22Rv1 (cell line): Measurements from ENCODE around the gene HEMK1.

Experiments
- H3K27ac ChIP-seq: fragments of 450-650 bp; 2 replicates; pipeline ENCODE4 v1.5.1; 2017
- ZFX ChIP-seq: fragments of 450-650 bp; IDR thresholded peaks from 2 replicates; pipeline ENCODE4 v1.6.1; 2017; ENCODE audit warnings: antibody characterized with exemption, borderline replicate concordance
- TF ChIP-seq, protein P1 (sequence below): fragments of 450-650 bp; IDR thresholded peaks from 2 replicates; pipeline ENCODE4 v1.5.1; 2017; ENCODE audit warnings: mild to moderate bottlenecking

Gene HEMK1

DNA sequence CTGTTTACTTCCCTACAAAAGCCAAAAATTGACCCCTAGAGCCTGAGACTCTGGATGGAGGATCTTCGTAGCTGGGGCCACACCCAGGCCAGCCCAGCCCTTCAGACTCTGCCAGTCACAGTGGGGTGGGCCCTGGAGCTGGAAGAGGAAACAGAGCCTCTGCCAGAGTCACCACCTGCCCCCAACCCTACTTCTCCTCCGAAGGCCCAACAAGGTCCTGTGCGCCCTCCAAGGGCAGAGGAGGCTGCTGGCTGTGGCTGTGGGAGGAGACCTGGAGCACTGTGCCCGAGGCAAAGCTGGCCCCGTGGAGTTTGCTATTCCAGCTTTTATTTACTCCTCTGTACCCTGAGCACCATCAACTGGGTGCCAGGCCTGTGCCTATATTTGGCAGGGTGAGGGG, 23.2 kb downstream of the HEMK1 start:
- peak overlapping the region; percentile 7; the same call in 1 of the 2 replicates for H3K27ac ChIP-seq
- TF ChIP-seq, protein P1, sequence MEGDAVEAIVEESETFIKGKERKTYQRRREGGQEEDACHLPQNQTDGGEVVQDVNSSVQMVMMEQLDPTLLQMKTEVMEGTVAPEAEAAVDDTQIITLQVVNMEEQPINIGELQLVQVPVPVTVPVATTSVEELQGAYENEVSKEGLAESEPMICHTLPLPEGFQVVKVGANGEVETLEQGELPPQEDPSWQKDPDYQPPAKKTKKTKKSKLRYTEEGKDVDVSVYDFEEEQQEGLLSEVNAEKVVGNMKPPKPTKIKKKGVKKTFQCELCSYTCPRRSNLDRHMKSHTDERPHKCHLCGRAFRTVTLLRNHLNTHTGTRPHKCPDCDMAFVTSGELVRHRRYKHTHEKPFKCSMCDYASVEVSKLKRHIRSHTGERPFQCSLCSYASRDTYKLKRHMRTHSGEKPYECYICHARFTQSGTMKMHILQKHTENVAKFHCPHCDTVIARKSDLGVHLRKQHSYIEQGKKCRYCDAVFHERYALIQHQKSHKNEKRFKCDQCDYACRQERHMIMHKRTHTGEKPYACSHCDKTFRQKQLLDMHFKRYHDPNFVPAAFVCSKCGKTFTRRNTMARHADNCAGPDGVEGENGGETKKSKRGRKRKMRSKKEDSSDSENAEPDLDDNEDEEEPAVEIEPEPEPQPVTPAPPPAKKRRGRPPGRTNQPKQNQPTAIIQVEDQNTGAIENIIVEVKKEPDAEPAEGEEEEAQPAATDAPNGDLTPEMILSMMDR = no peak
- no peak for TF ChIP-seq ZFX

DNA sequence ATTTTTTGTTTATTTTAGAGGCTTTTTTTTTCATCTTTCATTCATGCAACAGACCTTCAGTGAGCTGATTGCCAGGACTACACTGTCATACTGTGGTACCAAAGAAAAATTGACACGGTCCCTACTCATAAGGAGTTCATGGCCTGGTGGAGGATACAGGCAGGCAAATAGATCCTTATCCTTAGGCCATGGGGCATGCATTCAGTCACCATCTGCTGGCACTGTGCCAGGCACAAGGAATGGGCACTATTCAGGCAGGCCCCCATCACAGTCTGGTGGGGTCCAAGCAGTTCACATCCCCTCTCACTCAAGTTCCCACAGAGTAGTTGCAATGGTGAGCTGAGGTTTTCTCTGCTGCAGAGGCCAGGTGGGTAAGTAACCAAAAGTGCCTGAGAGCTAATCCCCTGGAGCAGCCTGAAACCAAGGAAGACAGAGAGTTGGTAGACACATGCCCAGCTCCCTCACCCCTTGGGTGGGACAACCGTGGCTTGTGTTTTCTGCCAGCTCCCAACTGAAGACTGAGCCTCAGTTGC, 25.0 kb downstream of the HEMK1 start:
- TF ChIP-seq, protein P1 = no peak
- TF ChIP-seq ZFX = no peak
- H3K27ac ChIP-seq = no peak overlapping the region

DNA sequence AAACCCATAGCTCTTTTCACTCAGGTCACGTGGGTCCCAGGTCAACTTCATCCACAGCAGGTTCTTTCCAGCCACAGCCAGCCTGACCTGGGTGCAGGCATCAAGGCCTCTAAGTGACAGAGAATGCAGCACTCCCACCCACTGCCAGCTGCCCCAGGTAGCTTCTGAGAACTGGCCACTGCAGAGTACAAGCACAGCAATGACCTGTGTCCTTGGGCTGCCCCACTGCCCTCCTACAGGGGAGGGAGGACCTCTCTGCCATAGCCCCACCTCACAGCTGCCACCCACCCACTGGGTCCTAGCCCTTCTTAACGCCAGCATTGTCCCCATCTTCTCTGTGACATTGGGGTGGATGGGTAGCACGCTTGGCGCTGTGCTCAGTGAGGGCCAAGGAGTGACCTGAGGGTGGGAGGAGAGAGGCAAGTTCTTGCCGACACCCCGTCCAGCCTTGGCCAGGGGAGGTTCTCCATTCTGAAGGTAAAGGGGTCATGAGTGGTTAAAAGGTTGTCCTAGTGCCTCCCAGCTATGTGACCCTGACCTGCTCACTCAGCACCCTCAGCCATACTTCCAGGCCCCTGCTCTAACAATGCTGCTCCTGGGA, 29.9 kb downstream of the HEMK1 start:
- no peak for TF ChIP-seq ZFX
- TF ChIP-seq, protein P1 = no peak
- peak overlapping the region; percentile 99 for H3K27ac ChIP-seq

DNA sequence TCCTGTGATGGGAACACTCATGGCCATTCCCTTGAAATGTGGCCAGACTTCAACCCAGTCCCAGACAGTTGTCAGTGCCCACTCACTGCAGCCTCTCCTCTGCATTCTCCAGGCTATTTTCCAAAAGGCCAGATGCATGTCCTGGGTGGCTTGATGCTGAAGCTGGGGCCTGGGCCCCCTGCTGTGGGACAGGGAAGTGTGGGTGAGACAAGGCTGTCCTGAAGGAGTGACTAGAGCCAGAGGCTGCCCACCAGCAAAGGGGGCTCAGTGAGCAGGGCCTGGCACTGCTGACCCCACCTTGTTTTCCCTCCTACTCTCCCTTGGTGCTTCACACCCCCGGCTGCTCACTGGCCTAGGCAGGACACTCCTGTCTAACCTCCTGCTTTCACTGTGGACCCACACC, 30.4 kb downstream of the HEMK1 start:
- H3K27ac ChIP-seq = peak overlapping the region; percentile 99
- no peak for TF ChIP-seq ZFX
- TF ChIP-seq, protein P1 = no peak

DNA sequence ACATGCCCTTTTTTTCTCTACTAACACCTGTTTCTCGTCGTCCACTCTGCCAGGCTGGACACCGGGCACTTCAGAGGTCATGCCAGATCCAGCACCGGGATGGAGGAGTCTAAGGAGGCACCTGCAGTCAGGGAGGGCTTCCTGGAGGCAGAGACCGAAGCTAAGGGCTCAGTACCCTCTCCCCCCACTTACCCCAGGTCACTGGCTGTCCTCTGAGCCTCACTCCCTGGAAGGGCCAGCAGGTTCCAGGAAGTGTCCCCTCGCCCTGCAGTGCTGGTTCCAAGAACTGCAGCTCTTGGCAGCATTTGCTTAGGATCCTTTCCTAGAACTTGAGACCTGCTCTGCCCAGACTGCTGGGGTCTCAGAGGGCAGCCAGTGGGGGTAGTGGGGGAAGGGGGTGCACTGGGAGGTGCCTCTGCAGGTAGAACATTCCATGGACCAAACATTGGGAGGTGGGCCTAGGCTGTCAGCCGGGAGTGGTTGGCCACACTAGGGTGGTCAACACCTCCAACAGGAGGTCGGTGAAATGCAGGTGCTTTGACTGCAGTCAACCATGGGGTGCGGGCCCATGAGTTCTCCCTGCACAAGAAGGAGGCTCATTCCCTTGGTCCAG, 30.9 kb downstream of the HEMK1 start:
- TF ChIP-seq, protein P1 = no peak
- no peak for TF ChIP-seq ZFX
- H3K27ac ChIP-seq = peak overlapping the region; percentile 99

DNA sequence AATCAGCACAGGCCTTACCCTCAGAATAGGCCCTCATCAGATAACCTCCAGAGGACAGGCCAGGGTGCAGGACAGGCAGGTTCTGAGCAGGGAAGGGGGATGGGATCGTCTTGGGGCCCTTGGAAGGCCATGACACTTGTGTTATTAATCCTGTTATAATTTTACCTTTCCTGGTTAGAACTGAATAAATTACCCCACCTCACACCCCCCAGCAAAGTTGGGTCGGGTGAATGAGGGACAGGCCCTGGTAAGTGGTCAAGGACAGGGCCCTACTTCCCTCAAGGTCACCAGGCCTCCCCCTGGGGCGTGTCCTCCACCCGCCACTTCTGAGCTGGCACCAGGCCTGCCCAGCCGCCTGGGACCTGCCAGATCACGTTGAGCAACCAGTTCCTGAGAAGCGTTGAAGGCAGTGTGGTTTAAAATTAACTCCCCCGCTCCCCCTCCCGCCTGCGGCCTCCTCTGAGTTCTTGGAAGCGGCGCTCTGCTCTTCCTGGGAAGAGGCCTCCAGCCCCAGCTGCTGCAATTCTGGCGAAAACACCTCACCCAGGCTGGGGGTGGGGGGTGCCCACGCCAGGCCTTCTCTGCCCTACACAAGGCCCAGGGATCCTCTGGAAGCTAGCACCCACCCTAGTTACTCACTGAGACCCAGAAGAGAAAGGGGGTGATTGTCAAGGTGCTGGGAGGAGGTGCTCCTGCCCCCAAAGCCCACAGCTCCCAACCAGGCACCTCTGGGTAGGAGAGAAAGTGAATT, 31.7 kb downstream of the HEMK1 start:
- TF ChIP-seq ZFX = no peak
- TF ChIP-seq, protein P1 = 0 out of 2 replicates have a peak, but pooled peaks have one; percentile 9
- H3K27ac ChIP-seq = peak overlapping the region; percentile 99
